Activated T-helper 1 cell treated with anti-CD3 and anti-CD28 coated beads, Interleukin-2, amount 50 U/mL, for 16 hours (primary cell): ENCODE data around the gene FLRT1.
A peak's percentile ranks its signal among the peaks of the same experiment; 100 is the strongest.
"Not testable (repeated sequence)": the region's sequence is repeated elsewhere in the genome, so short reads cannot be mapped to it uniquely, and the experiment has no call there.

Experiments used
- DNase-seq, 2 donors: peaks; one replicate each; pipeline ENCODE4 v3.0.0-alpha.2; 2020; ENCODE audit warnings: low read depth in 1 of 2, low spot score in 1 of 2

The FLRT1 gene

DNA sequence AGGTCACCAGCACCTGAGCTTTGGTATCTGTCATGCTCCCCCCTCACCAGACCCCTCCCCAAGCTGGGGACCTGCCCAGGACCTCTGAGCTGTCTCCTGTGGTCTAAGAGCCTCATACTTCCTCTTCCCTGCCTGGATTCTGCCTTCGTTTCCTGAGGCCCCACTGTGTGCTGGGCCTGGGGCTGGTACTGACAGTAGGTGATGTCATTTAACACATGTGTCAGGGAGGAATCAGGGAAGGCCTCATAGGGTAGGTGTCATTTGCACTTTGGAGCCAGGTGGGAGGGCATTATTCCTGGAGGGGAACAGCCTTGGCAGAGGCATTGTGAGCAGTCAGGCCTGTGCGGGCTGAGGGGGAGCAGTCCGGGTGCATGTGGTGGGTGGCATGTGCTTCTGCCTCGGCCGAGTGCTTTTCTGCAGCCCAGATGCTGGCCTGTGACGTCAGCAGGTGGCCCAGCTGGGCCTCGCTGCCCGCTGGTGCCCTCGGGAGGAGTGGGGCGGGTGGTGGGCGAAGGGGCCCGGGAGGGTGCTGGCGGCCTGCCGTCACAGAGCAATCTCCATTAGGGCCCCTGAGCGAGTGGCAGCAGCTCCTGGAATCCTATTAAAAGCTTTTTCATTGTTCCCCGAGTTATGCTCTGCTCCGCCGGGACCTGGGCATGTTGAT lies 9.1 kb downstream of the FLRT1 start:
- DNase-seq = no peak

DNA sequence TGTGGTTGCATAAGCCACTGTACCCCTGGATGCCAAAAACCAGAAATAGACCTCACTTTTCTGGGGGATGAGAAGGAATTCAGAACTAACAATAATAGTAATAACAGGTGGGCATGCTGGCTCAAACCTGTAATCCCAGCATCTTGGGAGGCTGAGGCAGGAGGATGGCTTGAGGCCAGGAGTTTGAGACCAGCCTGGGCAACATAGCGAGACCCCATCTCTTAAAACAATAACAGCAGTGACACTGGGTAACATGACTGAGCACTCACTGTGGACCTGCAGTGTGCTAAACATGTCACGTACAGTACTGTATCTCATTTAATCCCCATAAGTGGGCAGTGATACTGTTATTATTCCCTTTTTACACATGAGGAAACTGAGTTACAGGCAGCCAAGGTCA lies 10.0 kb downstream of the FLRT1 start:
- DNase-seq = no peak

DNA sequence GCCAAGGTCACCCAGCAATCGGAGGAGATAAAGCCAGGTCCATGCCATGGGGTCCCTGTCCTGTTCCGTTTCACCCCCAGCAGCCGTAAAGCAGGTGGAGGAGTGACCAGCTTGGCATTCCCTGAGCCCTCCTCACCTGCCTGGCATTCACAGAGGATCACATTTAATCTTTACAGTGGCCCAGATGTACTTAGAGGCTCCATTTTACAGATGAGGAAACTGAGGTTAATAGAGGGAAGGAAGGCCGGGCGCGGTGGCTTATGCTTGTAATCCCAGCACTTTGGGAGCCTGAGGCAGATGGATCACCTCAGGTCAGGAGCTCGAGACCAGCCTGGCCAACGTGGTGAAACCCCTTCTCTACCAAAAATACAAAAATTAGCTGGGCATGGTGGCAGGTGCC lies 11.6 kb downstream of the FLRT1 start:
- not testable (repeated sequence) for DNase-seq

DNA sequence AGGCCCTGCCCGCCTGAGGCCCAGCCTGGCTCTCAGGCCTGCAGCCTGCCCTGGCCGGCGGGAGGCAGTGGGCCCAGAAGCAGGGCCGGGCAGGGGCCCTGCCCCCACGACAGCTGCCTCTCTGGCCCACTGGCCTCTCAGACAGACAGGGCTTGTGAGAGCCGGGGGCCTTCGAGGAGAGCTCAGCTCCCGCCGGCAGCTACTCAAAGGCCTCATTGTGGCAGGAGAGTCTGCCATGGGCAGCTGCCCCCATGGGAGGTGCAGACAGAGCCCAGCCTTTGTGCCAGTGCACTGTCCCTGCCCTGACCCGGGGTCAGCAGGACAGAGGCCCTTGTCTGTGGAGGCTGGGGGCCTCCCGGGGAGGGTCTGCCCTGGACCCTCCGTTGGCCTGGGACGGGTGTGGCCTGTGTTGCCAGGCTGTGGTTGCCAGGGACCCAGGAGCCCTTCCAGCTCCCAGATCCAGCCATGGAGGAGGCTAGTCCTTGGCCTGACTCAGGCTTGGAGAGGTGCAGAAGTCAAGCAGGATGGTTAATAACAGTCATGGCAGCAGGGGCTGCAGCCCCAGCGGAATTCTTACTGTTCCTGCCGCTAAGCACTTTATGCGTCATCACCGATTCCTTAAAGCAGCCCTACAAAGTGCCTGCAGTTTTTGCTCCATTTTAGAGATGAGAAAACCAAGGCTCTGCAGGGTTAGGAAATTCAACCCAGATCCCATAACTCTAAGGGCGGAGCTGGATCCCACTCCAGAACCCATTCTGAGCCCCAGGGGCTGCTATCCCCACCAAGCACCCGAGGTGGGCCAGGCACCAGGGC lies 12.5 kb downstream of the FLRT1 start:
- no peak for DNase-seq

DNA sequence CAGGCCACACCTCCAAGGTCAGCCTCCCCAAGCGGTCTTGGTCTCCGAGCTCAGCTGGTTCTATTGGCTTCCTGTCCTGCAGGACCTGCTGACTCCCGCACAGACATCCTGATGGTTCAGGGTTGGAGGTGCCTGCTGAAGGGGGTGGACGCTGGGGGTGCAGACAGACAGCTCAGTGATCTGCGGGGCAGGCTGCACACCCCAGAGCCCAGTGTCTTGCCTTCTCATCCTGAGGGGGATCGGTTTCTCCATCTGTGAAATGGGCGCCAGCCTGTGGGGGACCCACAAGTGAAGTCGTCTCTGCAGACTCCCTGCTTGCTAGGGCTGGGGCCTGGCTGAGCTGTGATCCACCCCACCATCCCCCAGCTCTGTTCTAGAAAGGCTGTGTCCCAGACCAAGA lies 13.8 kb downstream of the FLRT1 start:
- DNase-seq = no peak

DNA sequence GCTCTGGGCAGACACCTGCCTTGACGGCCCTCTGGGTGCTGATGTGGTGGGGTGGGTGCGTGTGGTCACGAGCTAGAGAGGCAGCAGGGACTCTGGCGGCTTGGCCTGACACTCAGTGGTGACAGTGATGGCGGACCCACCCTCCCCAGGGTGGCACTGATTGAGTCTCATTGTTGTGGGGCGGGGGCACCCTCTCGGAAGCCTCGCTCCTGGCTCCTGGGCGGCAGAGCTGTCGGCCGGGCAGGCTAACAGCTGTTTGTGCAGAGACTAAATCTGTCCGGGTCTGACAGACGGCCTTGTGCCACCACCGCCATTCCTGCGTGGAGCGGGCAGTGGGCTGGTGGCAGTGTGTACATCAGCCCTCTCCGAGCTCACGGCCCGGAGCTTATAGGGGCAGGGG lies 15.6 kb downstream of the FLRT1 start:
- DNase-seq = no peak

DNA sequence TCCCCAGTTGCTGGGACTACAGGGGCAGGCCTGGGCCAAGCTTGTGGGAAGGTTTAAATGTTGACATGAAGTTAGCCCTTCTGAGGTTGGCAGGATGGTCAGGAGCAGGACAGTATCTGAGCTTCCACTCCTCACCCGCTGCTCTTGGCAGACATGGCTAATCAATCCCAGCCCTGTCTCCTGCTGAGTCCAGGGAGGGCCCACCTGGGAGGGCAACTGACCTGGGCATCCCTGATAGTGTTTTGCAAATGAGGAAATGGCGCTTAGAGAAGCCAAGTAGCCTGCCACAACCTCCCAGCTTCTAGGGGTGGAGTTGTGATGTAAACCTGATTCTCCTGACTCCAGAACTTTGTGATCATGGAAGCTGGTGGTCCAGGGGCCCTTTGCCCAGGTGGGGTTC lies 16.7 kb downstream of the FLRT1 start:
- DNase-seq = no peak

DNA sequence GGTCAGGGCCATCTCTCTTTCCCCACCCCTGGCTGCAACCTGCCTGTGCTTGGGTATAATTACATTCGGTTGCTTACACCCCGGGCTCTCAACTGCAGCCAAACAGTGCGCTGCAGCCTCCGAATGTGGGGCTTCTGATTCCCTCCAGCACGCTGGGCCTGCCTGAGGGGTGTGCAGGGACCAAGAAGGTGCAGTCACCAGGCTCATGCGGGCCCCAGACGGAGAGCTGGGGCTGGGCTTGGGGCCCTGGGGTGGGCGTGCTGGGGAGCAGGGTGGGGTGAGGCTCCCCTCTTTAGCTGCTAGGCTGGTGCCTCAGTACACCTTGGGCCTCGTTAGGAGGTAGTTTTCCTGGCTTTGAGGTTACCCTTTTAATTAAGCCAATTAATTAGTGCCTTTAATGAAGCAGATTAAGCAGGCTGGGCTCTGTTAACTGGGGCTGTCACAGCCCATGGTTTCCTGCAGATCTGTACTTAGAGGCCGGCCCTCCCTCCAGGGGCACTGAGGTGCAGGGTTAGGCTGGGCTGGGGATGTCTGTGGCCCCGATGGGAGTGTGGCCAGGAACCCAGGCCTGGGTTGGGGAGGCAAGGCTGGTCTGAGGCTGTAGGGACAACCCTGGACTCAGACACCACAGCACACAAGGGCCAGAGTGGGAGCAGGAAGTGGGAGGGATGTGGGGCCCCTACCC lies 17.3 kb downstream of the FLRT1 start:
- DNase-seq = no peak

DNA sequence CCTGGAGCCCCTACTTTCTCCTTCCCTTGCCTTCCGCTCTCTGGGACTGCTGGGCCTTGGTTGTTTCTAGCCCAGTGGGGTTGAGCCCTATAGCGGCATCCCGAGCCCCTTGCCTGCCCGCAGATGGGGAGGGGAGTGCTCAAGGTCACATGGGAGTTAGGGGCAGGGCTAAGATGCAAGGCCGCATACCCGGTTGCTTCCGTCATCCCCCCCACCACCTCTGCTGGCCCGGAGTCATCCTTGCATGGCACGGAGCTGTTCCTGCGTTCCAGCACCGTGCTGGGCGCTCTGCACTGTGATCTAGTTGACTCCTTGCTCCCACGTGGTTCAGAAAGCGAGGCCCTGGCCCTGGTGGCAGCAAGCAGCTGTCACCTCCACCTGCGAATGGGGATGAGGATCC lies 18.0 kb downstream of the FLRT1 start:
- no peak for DNase-seq

DNA sequence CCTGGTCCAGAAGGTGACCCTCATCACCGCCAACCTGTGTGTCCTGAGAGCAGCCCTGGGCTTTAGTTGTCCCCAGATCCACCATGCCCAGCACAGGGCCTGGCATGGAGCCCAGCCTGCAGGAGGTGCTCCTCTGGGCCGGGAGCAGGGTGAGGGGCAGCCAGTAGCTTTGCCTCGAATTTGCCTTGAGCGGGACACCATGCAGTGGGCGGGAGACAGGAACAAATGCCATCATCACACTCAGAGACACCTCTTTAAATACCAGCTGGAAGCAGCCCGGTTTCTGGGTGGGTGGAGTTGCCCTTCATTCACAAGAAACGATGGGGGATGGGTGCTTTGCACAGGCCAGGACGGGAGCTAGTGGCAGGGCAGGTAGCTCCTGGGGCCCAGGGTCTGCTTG lies 19.3 kb downstream of the FLRT1 start:
- DNase-seq = no peak

DNA sequence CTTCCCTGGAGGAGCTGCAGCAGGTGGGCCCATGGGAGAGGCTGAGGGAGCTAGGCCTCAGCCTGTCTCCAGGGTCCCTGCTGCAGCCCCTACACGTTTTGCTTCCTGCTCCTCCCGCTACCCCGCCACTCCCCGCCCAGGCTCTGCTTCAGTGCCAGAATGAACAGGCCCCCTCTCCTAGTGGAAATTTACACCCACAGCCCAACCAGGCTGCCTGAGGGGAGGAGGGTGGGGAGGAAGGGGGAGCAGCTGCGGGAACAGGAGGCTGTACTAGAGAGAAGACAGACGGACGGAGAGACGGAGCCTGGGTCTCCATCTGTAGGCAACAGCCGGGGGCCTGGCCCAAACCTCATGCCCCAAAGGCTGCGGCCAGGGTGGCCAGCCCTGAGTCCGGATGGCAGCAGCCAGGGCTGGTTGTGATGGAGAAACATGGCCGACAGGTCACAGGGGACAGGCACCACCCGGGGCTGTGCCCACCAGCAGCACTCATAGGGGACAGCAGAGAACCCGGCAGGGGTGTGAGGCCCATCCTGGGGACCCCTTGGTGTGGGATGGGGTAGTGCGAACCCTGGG lies 20.6 kb downstream of the FLRT1 start:
- no peak for DNase-seq

DNA sequence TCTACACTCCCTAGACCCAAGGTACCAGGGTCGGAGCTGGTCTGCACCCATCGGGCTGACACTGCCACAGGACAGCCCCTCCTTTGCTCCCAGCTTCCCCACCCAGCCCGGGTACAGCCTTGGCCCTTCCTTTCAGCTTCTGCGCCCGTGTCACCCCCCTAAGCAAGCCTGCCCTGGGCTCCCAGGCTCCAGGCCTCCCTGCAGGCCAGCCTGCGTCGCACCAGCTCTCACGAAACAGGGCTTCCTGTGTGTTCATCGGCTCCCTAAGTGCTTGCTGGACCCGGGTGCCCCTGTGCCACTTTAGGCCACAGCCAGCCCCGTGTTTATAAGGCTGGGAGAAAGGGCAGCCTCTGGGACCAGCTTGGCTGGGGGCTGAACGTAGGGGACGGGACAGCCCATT lies 21.1 kb downstream of the FLRT1 start:
- no peak for DNase-seq

DNA sequence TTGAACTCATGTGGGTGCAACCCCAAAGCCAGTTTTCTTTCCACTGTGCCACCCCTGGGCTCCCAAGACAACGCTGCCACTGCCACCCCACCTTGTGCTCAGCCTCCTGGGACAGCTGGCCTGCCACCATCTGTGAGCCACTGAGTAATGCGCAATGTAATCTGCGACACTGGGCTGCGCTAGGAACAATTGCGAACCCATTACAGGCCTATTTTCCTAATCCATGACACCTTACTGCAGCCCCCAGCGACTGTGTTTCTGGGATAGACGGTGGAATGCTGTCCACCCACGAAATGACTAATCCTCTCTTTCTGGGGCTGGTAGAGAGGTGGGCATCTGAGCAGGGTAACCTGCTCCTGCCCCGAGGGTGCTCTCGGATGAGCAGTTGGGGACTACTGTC lies 22.2 kb downstream of the FLRT1 start:
- DNase-seq = no peak

DNA sequence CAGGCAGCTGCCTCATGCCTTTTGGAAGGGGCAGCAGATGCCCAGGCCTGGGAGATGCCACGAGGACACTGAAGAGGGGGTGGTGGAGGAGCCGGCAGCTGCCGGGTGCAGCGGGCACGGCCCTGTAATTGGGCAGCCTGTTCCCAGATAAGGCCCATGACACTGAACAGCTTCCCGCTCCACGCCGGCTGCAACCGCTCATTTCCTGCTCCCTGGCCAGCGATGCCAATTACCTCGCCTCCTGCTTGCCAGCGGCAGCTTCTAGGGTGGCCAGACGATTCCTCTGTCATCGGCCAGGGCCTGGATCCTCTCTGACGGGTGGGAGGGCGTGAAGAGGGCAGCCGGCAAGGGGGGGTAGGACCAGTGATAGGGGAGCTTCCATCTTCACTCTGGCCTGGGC lies 22.8 kb downstream of the FLRT1 start:
- no peak for DNase-seq

DNA sequence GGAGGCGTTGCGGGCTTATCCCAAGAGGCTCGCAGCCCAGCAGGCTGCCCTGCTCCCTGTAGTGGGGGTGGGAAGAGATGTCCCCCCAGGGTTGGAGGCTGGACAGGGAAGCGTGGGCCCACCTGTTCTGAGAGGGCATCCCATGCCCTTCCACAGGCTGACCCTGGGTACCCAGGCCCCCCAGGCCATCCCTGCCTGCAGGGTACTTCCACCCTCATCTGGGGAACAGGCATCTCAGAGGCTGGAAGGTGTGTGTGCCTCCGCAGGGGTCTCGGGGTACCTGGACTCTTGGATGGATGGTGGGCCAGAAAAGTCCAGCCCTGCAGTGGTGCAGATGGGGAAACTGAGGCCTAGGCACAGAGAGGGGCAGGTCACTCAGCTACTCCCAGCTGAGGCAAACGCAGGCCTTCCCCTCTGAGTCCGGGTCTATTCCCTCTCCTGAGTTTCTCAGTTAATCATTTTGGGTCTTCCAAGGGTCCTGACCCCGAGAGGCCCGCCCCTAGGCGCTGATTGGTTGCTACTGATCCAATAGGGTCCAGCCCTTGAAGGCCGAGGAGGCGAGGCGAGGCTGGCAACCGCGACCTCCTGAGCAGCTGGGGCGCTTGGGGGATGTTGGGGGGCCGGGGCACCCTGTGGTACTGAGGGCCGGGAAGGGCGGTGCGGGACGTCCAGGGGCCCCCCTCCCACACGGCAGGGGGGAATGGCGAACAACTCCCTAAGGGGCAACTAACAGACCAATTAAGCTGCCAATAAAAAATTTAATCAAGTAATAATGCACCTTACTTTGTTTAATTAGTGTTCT lies 23.8 kb downstream of the FLRT1 start:
- DNase-seq = no peak

DNA sequence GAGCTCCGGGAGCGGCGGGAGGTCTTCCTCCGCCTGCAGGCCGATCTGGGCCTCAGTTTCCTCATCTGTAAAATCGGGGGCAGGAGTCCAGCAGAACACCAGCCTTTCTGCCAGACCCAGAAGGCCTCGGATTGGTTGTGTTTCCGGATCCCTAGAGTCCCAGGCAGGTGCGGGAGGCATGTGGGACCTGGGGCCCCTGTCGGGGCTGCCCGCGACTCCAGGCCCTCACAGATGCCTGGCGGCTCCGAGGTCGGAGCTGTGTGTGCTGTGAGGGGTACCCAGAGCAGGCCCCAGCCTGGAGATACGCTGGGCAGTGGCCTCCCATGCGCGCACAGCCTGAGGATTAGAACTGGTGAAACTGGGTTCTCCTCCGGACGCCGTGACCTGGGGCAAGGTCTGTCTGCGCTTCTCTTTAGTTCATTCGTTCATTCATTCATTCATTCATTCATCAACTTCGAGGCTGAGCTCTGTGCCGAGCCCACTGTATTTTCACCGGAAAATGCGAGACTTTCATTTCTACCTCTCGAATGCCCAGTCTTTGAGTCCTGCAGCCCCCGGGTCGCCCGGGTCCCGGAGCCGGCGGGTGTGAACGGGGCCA lies 24.6 kb downstream of the FLRT1 start:
- DNase-seq = no peak

DNA sequence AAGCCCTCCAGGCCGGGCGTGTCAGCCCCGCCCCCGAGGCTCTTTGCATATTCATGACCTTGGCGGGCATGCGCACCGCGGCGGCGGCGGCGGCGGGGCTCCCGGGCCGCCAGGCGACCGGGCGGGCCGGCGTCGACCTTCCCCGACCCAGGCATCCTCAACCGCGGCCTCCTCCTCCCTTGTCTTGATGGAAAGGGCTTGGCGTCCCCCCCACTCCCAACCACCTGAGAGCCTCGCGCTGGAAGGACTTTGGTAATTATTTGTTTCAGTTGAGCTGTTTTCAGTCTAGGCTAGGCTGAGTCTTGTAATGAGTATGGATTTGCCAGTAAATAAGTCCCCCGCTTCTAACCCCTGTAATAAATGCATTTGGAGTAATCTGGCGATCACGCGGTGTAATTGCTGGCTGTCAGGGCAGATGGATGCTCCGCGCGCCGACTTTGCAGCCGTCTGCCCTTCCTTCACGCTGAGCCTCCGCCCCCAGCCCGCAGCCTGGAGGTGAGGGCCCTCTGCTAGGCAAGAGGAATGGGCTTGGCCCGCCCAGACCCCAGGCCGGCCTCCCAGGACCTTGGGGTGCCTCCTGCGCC lies 25.2 kb downstream of the FLRT1 start:
- DNase-seq = peak in 1 of 2 donors; percentile 30

DNA sequence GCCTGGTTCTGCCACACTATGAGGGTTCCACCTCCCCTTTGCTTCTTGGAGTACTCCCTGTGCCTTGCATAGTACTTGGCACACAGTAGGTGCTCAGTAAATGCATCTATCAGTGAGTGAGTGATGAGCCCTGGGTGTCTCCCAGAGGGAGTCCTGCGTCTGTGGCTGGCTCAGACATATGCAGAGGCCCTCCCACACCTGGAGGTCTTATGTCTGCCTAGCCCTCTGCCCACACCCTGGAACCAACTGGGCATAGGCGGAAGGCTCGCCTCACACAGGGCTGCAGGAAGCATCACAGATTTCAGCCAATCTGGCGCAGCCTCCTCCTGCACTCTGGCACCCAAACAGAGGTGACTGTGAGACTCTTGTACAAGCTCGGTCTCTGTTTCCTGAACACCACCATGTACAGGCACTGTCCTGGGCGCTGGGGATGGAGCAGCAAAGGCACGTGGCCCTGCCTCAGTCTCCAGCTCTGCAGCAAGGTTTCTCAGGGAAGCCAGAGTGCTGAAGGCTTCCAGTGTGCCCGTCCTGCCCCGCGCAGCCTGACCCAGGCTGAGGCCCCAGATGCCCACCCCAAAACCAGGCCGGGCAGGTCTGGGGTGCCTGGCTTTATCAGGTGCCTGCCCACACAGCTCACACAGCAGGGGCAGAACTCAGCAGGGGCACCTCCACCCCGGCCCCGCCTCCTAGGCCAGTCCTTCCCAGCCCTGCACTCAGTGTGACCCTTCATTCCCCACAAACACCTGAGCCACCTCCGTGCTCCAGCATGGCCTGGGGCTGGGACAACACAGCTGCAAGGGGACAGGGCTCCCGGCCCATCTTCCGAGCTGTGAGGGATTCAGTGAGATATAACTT lies 26.7 kb downstream of the FLRT1 start:
- DNase-seq = no peak

DNA sequence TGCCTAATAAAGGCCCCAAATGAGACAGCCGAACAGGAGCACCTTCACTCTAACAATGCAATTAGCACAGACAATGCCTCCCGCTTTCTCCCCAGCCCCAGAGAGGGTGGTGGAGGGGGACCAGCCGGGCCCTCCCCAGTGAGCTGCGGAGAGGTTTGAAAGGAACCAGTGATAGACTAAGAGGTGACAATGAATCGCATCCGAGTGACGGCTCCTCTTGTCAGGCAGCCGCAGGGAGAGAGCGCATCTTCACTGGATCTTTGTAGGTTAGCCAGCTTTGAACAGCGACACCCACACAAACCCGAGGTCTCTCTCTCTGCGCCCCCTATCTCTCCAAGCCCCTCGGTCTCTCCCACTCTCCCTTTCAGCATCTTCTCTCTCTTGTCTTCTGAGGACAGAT lies 28.0 kb downstream of the FLRT1 start:
- no peak for DNase-seq
